Type B pancreatic cell (in vitro differentiated cells): Measurements from ENCODE around the gene PRSS37. TPM values are rescaled to one million over a fixed set of nuclear protein-coding genes. Genes with fewer than 3 reads are reported as not detected.

Experiments used
- DNase-seq: peaks from one replicate; pipeline ENCODE4 v3.0.0; 2021; ENCODE audit warnings: mixed read lengths; ENCODE audit not compliant: unreplicated experiment; ENCODE audit errors: extremely low spot score
- H3K27ac Mint-ChIP-seq: 2 replicates; pipeline ENCODE4 v1.8.0; 2021; ENCODE audit warnings: mild to moderate bottlenecking, mixed read lengths
- H3K27me3 Mint-ChIP-seq: 2 replicates; pipeline ENCODE4 v1.8.0; 2021; ENCODE audit warnings: mixed read lengths
- H3K36me3 Mint-ChIP-seq: 2 replicates; pipeline ENCODE4 v1.8.0; 2021; ENCODE audit warnings: mixed read lengths
- H3K4me1 Mint-ChIP-seq: one replicate; pipeline ENCODE4 v1.8.0; 2021; ENCODE audit warnings: mixed read lengths; ENCODE audit not compliant: unreplicated experiment
- H3K4me3 Mint-ChIP-seq: 2 replicates; pipeline ENCODE4 v1.8.0; 2021; ENCODE audit warnings: mild to moderate bottlenecking, mixed read lengths
- H3K9me3 Mint-ChIP-seq: 2 replicates; pipeline ENCODE4 v1.8.0; 2021; ENCODE audit warnings: mixed read lengths
- CTCF ChIP-seq: fragments of 200-600 bp; sonication (generic); conservative IDR thresholded peaks from 2 replicates; pipeline ENCODE4 v1.5.0; 2021; ENCODE audit warnings: antibody characterized with exemption, mild to moderate bottlenecking
- total RNA-seq: library from RNA; stranded (reverse); gene quantifications from 2 replicates; pipeline ENCODE4 v1.2.1, GENCODE V29; 2021; ENCODE audit warnings: low replicate concordance

PRSS37 gene
- total RNA-seq, 1 donor from 2014 or later: not detected

GRCh38 chr7:141876371-141876770 lies 35.1 kb upstream of the PRSS37 start:
- H3K9me3 Mint-ChIP-seq: no peaks in the 10 kb centered on the region
- no peak overlapping the region for H3K27ac Mint-ChIP-seq
- H3K27me3 Mint-ChIP-seq: no peaks in the 10 kb centered on the region
- H3K36me3 Mint-ChIP-seq: no peaks in the 10 kb centered on the region
- DNase-seq: no peak
- no peak overlapping the region for H3K4me3 Mint-ChIP-seq
- TF ChIP-seq CTCF: no peak
- no peaks in the 10 kb centered on the region for H3K4me1 Mint-ChIP-seq

DNA sequence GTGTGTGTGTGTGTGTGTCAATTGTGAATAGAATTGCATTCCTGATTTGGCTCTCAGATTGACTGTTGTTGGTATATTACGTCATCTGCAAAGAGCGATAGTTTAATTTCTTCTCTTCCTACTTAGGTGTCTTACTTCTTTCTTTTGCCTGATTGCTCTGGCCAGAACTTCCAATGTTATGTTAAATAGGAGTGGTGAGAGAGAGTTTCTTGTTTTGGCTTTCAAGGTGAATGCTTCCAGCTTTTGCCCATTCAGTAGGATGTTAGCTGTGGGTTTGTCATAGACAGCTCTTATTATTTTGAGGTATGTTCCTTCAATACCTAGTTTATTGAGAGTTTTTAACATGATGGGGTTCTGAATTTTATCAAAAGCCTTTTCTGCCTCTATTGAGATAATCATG lies 34.2 kb upstream of the PRSS37 start:
- TF ChIP-seq CTCF: no peak
- H3K4me1 Mint-ChIP-seq: no peaks in the 10 kb centered on the region
- H3K27me3 Mint-ChIP-seq: no peaks in the 10 kb centered on the region
- H3K36me3 Mint-ChIP-seq: no peaks in the 10 kb centered on the region
- H3K4me3 Mint-ChIP-seq: no peak overlapping the region
- H3K9me3 Mint-ChIP-seq: no peaks in the 10 kb centered on the region
- DNase-seq: no peak
- H3K27ac Mint-ChIP-seq: no peak overlapping the region

DNA sequence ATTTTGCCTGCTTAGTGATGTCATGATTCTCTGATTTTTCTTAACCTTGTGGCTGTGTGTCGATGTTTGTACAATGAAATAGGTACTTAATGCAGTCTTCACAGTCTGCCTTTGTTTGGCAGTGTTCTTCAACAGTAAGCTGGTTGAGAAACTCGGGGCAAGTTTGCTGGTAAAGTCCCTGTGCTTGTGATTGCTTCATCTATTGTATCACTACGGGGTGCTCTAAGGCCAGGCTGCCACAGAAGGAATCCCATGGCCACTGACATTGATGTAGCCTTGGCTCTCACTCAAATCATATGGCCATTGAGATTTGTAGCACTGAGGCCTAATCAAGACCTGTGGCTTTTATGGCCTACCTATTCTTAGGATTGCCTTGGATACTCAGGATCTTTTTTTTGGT lies 33.5 kb upstream of the PRSS37 start:
- no peak for DNase-seq
- Mint-ChIP-seq H3K4me3 (no peak overlapping the region), H3K9me3 (no peaks in the 10 kb centered on the region), H3K36me3 (no peaks in the 10 kb centered on the region), H3K27ac (no peak overlapping the region), H3K4me1 (no peaks in the 10 kb centered on the region), H3K27me3 (no peaks in the 10 kb centered on the region)
- TF ChIP-seq CTCF: no peak

- no peaks in the 10 kb centered on the region for H3K4me1 Mint-ChIP-seq
- no peak overlapping the region for H3K4me3 Mint-ChIP-seq
- no peaks in the 10 kb centered on the region for H3K27me3 Mint-ChIP-seq
- H3K36me3 Mint-ChIP-seq: no peaks in the 10 kb centered on the region
- H3K27ac Mint-ChIP-seq: no peak overlapping the region
- no peak for DNase-seq
- no peak for TF ChIP-seq CTCF
- H3K9me3 Mint-ChIP-seq: no peaks in the 10 kb centered on the region
These were observed 31.6 kb upstream of the PRSS37 start for GRCh38 chr7:141872931-141873330.

GRCh38 chr7:141866974-141867373 lies 25.7 kb upstream of the PRSS37 start:
- Mint-ChIP-seq H3K4me3 (no peak overlapping the region), H3K4me1 (no peaks in the 10 kb centered on the region), H3K27ac (no peak overlapping the region), H3K36me3 (no peaks in the 10 kb centered on the region), H3K27me3 (peaks cover 3% of the 10 kb centered on the region), H3K9me3 (peaks cover 4% of the 10 kb centered on the region)
- no peak for TF ChIP-seq CTCF
- no peak for DNase-seq
